DMS153 treated with DMSO at 0.1 percent for 48 hours (cell line): ENCODE results near the gene AGAP3.

Experiments used
- DNase-seq: peaks from one replicate; lab custom pipeline; 2025; ENCODE audit not compliant: unreplicated experiment; lab: John Stamatoyannopoulos, UW

AGAP3 gene

GRCh38 chr7:151179287-151179860 lies 93.1 kb downstream of the AGAP3 start:
- no peak for DNase-seq

GRCh38 chr7:151179946-151180345 lies 93.7 kb downstream of the AGAP3 start:
- no peak for DNase-seq

- DNase-seq, result no peak
Observed at GRCh38 chr7:151181011-151181431, 94.7 kb downstream of the AGAP3 start.

GRCh38 chr7:151185762-151186639 lies 99.7 kb downstream of the AGAP3 start:
- no peak for DNase-seq

- no peak for DNase-seq
Observed at GRCh38 chr7:151186640-151187408, 100.5 kb downstream of the AGAP3 start, which contains the start of gene ASB10. Gene ASB10 (minus strand): TSS chr7:151187250. CDS start chr7:151187130, 120 bp downstream.

GRCh38 chr7:151187409-151188251 lies 101.4 kb downstream of the AGAP3 start:
- no peak for DNase-seq

- no peak for DNase-seq
Observed at GRCh38 chr7:151188252-151188542, 101.9 kb downstream of the AGAP3 start.

- no peak for DNase-seq
Observed at GRCh38 chr7:151189038-151189437, 102.8 kb downstream of the AGAP3 start.

- no peak for DNase-seq
Observed at GRCh38 chr7:151191544-151191943, 105.3 kb downstream of the AGAP3 start.

- DNase-seq, result no peak
Observed at GRCh38 chr7:151192002-151192539, 105.8 kb downstream of the AGAP3 start.

GRCh38 chr7:151193203-151193978 lies 107.1 kb downstream of the AGAP3 start:
- DNase-seq, result no peak
